Heart left ventricle (tissue), 13 donors: ENCODE measurements around the gene RAP1GDS1.

Source experiments
- POLR2A ChIP-seq, 2 donors: fragments of 450-650 bp; IDR thresholded peaks; one replicate each; pipeline ENCODE4 v1.6.1; 2017; ENCODE audit warnings: antibody characterized with exemption in 2 of 2, mild to moderate bottlenecking in 2 of 2, moderate library complexity in 2 of 2
- TF ChIP-seq, protein P1 (sequence below), 12 donors: fragments of 200-600 bp; sonication (generic) in 4 of 12; IDR thresholded peaks; one replicate each; pipeline versions ENCODE4 v1.5.0 to v1.8.0; 2018 to 2022; ENCODE audit warnings: antibody characterized with exemption in 12 of 12, mild to moderate bottlenecking in 5 of 12
- donor health status: ischemic (EF 13 %, LVEDD 7.1; RV severe dilation, severe dysfunction).
- donor health status: DM: no; HTN: yes; CAD: no.
- donor health status: DM: no; HTN: no; CAD: no.
- donor health status: ischemic (EF 25% LVEDD 6.9; RV normal size, moderate dysfunction).
- donor health status: ischemic (EF 25% LVEDD 5.7; RV mildly dilated, moderate dysfunction).
- donor health status: ischemic (EF 35%, LVEDD 5.7; RV mildly dilated, moderate dysfunction).
- donor health status: nonischemic (EF 11% LVEDD 7.7; RV severe dilation, severe dysfunction).
- donor health status: DM: yes; HTN: yes; CAD: no.
- donor health status: PGD.
- donor health status: ischemic (EF 29% LVEDD 5.4; RV normal size, mild dysfunction).
- donor health status: nonischemic (EF 23%, LVEDD 6.1; RV moderate dilation, normal function).

DNA sequence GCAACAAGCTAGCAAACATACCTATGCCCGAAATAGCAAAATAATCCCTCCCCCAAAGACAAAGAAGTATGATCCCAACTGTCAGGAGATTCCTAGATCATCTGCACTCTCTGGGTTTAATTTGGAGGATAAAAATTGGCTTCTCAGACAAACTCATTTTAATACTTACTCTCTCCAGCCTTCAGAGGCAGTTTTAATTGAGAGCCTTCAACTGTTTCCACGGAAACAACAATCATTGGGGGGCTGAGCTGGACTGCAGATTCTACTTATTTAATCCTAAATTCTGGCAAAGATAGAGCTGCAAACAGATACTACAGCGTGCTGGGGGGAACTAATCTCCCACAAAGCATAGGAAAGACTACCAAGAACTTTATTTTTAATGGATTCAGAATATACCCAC is 229.1 kb downstream of the RAP1GDS1 start:
- TF ChIP-seq, protein P1, sequence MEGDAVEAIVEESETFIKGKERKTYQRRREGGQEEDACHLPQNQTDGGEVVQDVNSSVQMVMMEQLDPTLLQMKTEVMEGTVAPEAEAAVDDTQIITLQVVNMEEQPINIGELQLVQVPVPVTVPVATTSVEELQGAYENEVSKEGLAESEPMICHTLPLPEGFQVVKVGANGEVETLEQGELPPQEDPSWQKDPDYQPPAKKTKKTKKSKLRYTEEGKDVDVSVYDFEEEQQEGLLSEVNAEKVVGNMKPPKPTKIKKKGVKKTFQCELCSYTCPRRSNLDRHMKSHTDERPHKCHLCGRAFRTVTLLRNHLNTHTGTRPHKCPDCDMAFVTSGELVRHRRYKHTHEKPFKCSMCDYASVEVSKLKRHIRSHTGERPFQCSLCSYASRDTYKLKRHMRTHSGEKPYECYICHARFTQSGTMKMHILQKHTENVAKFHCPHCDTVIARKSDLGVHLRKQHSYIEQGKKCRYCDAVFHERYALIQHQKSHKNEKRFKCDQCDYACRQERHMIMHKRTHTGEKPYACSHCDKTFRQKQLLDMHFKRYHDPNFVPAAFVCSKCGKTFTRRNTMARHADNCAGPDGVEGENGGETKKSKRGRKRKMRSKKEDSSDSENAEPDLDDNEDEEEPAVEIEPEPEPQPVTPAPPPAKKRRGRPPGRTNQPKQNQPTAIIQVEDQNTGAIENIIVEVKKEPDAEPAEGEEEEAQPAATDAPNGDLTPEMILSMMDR (IDR thresholded peaks at IDR 0.05): no peak
- no peak for TF ChIP-seq POLR2A (IDR thresholded peaks at IDR 0.05)
